GM20000 (cell line): Measurements from ENCODE around the gene TTC17.
"Not testable (repeated sequence)": the region's sequence is repeated elsewhere in the genome, so short reads cannot be mapped to it uniquely, and the experiment has no call there.

ENCODE experiments used
- DNase-seq: peaks from one replicate; pipeline ENCODE4 v3.0.0; 2012; ENCODE audit warnings: low spot score
- TF ChIP-seq, protein P1 (sequence below): IDR thresholded peaks from 2 replicates; pipeline ENCODE4 v1.5.1; 2012; ENCODE audit warnings: mild to moderate bottlenecking, control low read depth; ENCODE audit errors: extremely low read depth, missing control alignments

Gene TTC17

GRCh38 chr11:43427971-43428370 lies 69.3 kb downstream of the TTC17 start:
- DNase-seq = no peak
- TF ChIP-seq, protein P1, sequence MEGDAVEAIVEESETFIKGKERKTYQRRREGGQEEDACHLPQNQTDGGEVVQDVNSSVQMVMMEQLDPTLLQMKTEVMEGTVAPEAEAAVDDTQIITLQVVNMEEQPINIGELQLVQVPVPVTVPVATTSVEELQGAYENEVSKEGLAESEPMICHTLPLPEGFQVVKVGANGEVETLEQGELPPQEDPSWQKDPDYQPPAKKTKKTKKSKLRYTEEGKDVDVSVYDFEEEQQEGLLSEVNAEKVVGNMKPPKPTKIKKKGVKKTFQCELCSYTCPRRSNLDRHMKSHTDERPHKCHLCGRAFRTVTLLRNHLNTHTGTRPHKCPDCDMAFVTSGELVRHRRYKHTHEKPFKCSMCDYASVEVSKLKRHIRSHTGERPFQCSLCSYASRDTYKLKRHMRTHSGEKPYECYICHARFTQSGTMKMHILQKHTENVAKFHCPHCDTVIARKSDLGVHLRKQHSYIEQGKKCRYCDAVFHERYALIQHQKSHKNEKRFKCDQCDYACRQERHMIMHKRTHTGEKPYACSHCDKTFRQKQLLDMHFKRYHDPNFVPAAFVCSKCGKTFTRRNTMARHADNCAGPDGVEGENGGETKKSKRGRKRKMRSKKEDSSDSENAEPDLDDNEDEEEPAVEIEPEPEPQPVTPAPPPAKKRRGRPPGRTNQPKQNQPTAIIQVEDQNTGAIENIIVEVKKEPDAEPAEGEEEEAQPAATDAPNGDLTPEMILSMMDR = no peak

DNA sequence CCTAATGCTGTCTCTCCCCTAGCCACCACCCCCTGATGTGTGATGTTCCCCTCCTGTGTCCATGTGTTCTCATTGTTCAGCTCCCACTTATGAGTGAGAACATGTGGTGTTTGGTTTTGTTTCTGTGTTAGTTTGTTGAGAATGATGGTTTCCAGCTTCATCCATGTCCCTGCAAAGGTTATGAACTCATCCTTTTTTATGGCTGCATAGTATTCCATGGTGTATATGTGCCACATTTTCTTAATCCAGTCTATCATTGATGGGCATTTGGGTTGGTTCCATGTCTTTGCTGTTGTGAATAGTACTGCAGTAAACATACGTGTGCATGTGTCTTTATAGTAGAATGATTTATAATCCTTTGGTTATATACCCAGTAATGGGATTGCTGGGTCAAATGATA lies 72.2 kb downstream of the TTC17 start:
- not testable (repeated sequence) for DNase-seq

- TF ChIP-seq, protein P1 = no peak
- no peak for DNase-seq
These were observed 76.2 kb downstream of the TTC17 start for GRCh38 chr11:43434893-43435292.

GRCh38 chr11:43440486-43440885 lies 81.8 kb downstream of the TTC17 start:
- DNase-seq = no peak
- TF ChIP-seq, protein P1 = no peak

DNA sequence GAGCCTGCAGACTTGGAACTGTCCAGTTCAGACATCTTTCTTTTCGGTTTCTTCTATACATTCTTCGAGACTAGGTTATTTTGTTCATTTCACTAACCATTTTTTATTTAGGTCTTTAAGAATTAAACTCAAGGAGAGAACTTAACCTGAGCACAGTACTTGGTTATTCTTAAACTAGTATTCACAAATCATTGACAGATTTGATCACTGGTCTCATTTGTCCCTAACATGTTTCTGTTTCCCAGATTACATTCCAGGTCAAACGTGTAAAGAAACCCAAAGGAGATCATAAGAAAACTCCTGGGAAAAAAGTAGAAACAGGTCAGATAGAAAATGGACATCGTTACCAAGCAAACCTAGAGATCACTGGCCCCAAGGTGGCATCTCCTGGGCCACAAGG lies 85.1 kb downstream of the TTC17 start:
- no peak for DNase-seq
- TF ChIP-seq, protein P1 = no peak

- no peak for DNase-seq
- TF ChIP-seq, protein P1 = no peak
These were observed 88.4 kb downstream of the TTC17 start for GRCh38 chr11:43447151-43447550.

- DNase-seq = no peak
- TF ChIP-seq, protein P1 = no peak
These were observed 99.8 kb downstream of the TTC17 start for GRCh38 chr11:43458486-43458885.

- TF ChIP-seq, protein P1 = no peak
- DNase-seq = no peak
These were observed 100.5 kb downstream of the TTC17 start for GRCh38 chr11:43459246-43459645.
